WTC11 (cell line): ENCODE results near the gene OSTN.

Source experiments
- ATF2 ChIP-seq: sonication (generic); formaldehyde crosslinking; IDR thresholded peaks from 2 replicates; pipeline ENCODE4 v1.8.1; 2022; ENCODE audit warnings: low read depth, missing genetic modification reagents, borderline replicate concordance
- CDX4 ChIP-seq: fragments of 250-450 bp; sonication (Bioruptor Pico); IDR thresholded peaks from 2 replicates; pipeline ENCODE4 v1.9.0; 2021; ENCODE audit warnings: moderate library complexity, mild to moderate bottlenecking, inconsistent platforms, borderline replicate concordance
- CTCF ChIP-seq: fragments of 200-600 bp; IDR thresholded peaks from 2 replicates; pipeline ENCODE4 v1.8.0; 2022; ENCODE audit warnings: antibody characterized with exemption
- MLX ChIP-seq: sonication (generic); formaldehyde crosslinking; IDR thresholded peaks from 2 replicates; pipeline ENCODE4 v1.8.1; 2023; ENCODE audit warnings: mild to moderate bottlenecking, missing genetic modification reagents, moderate library complexity
- SP1 ChIP-seq: sonication (generic); formaldehyde crosslinking; conservative IDR thresholded peaks from 2 replicates; pipeline ENCODE4 v1.8.1; 2022; ENCODE audit warnings: missing genetic modification reagents
- ZNF671 ChIP-seq: fragments of 250-450 bp; sonication (Bioruptor Pico); IDR thresholded peaks from 2 replicates; pipeline ENCODE4 v1.8.0; 2021; ENCODE audit warnings: mild to moderate bottlenecking

- no peak for TF ChIP-seq ZNF671 (CRISPR knock-in tag)
- no peak for TF ChIP-seq CDX4 (CRISPR knock-in tag)
- no peak for TF ChIP-seq CTCF
- no peak for TF ChIP-seq SP1 (CRISPR knock-in tag)
- no peak for TF ChIP-seq ATF2 (CRISPR knock-in tag)
- no peak for TF ChIP-seq MLX
These were observed 81.1 kb downstream of the OSTN start for GRCh38 chr3:191280111-191280510.
